HEK293 (cell line): ENCODE results near the gene PARD6G.

Experiments
- CTCF ChIP-seq: fragments of 450-650 bp; formaldehyde crosslinking; IDR thresholded peaks from 2 replicates; pipeline ENCODE4 v1.5.1; 2016; ENCODE audit warnings: missing biosample characterization, missing genetic modification characterization
- KLF10 ChIP-seq: fragments of 450-650 bp; IDR thresholded peaks from 2 replicates; pipeline ENCODE4 v1.5.1; 2018; ENCODE audit warnings: missing biosample characterization, mild to moderate bottlenecking, missing genetic modification characterization
- YY1 ChIP-seq: fragments of 450-650 bp; formaldehyde crosslinking; IDR thresholded peaks from 2 replicates; pipeline ENCODE4 v1.5.1; 2018; ENCODE audit warnings: missing biosample characterization, missing genetic modification characterization
- ZNF138 ChIP-seq: fragments of 450-650 bp; formaldehyde crosslinking; IDR thresholded peaks from 2 replicates; pipeline ENCODE4 v1.5.1; 2016; ENCODE audit warnings: missing biosample characterization, missing genetic modification characterization, borderline replicate concordance
- ZNF2 ChIP-seq: fragments of 450-650 bp; formaldehyde crosslinking; IDR thresholded peaks from 2 replicates; pipeline ENCODE4 v1.5.1; 2016; ENCODE audit warnings: missing biosample characterization, missing genetic modification characterization
- ZNF23 ChIP-seq: fragments of 450-650 bp; formaldehyde crosslinking; IDR thresholded peaks from 2 replicates; pipeline ENCODE4 v1.5.1; 2016; ENCODE audit warnings: missing biosample characterization, missing genetic modification characterization, borderline replicate concordance
- ZNF324 ChIP-seq: fragments of 450-650 bp; formaldehyde crosslinking; IDR thresholded peaks from 2 replicates; pipeline ENCODE4 v1.5.1; 2016; ENCODE audit warnings: missing biosample characterization, missing genetic modification characterization
- ZNF623 ChIP-seq: fragments of 450-650 bp; formaldehyde crosslinking; IDR thresholded peaks from 2 replicates; pipeline ENCODE4 v1.5.1; 2016; ENCODE audit warnings: missing biosample characterization, missing genetic modification characterization
- ZNF660 ChIP-seq: fragments of 450-650 bp; IDR thresholded peaks from 2 replicates; pipeline ENCODE4 v1.5.1; 2018; ENCODE audit warnings: missing biosample characterization, mild to moderate bottlenecking, missing genetic modification characterization
- ZSCAN5A ChIP-seq: fragments of 450-650 bp; formaldehyde crosslinking; IDR thresholded peaks from 2 replicates; pipeline ENCODE4 v1.5.1; 2016; ENCODE audit warnings: missing biosample characterization, missing genetic modification characterization
- TF ChIP-seq, protein P1 (sequence below): fragments of 450-650 bp; formaldehyde crosslinking; IDR thresholded peaks from 2 replicates; pipeline ENCODE4 v1.5.1; 2016; ENCODE audit warnings: missing biosample characterization, missing genetic modification characterization
- TF ChIP-seq, protein P2 (sequence below): fragments of 450-650 bp; formaldehyde crosslinking; IDR thresholded peaks from 2 replicates; pipeline ENCODE4 v1.5.1; 2016; ENCODE audit warnings: missing biosample characterization, missing genetic modification characterization
- TF ChIP-seq, protein P3 (sequence below): fragments of 450-650 bp; formaldehyde crosslinking; IDR thresholded peaks from 2 replicates; pipeline ENCODE4 v1.5.1; 2017; ENCODE audit warnings: missing biosample characterization, missing genetic modification characterization

- TF ChIP-seq ZNF138 (no peak), ZNF623 (no peak), CTCF (tag by site-specific recombination) (no peak), ZNF324 (tag by site-specific recombination) (no peak), ZNF23 (tag by site-specific recombination) (no peak), YY1 (tag by site-specific recombination) (no peak), ZNF660 (tag by site-specific recombination) (no peak), ZNF2 (tag by site-specific recombination) (no peak), ZSCAN5A (no peak), KLF10 (no peak)
- TF ChIP-seq, protein P1, sequence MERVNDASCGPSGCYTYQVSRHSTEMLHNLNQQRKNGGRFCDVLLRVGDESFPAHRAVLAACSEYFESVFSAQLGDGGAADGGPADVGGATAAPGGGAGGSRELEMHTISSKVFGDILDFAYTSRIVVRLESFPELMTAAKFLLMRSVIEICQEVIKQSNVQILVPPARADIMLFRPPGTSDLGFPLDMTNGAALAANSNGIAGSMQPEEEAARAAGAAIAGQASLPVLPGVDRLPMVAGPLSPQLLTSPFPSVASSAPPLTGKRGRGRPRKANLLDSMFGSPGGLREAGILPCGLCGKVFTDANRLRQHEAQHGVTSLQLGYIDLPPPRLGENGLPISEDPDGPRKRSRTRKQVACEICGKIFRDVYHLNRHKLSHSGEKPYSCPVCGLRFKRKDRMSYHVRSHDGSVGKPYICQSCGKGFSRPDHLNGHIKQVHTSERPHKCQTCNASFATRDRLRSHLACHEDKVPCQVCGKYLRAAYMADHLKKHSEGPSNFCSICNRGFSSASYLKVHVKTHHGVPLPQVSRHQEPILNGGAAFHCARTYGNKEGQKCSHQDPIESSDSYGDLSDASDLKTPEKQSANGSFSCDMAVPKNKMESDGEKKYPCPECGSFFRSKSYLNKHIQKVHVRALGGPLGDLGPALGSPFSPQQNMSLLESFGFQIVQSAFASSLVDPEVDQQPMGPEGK (tag by site-specific recombination): no peak
- TF ChIP-seq, protein P2, sequence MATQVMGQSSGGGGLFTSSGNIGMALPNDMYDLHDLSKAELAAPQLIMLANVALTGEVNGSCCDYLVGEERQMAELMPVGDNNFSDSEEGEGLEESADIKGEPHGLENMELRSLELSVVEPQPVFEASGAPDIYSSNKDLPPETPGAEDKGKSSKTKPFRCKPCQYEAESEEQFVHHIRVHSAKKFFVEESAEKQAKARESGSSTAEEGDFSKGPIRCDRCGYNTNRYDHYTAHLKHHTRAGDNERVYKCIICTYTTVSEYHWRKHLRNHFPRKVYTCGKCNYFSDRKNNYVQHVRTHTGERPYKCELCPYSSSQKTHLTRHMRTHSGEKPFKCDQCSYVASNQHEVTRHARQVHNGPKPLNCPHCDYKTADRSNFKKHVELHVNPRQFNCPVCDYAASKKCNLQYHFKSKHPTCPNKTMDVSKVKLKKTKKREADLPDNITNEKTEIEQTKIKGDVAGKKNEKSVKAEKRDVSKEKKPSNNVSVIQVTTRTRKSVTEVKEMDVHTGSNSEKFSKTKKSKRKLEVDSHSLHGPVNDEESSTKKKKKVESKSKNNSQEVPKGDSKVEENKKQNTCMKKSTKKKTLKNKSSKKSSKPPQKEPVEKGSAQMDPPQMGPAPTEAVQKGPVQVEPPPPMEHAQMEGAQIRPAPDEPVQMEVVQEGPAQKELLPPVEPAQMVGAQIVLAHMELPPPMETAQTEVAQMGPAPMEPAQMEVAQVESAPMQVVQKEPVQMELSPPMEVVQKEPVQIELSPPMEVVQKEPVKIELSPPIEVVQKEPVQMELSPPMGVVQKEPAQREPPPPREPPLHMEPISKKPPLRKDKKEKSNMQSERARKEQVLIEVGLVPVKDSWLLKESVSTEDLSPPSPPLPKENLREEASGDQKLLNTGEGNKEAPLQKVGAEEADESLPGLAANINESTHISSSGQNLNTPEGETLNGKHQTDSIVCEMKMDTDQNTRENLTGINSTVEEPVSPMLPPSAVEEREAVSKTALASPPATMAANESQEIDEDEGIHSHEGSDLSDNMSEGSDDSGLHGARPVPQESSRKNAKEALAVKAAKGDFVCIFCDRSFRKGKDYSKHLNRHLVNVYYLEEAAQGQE: no peak
- TF ChIP-seq, protein P3, sequence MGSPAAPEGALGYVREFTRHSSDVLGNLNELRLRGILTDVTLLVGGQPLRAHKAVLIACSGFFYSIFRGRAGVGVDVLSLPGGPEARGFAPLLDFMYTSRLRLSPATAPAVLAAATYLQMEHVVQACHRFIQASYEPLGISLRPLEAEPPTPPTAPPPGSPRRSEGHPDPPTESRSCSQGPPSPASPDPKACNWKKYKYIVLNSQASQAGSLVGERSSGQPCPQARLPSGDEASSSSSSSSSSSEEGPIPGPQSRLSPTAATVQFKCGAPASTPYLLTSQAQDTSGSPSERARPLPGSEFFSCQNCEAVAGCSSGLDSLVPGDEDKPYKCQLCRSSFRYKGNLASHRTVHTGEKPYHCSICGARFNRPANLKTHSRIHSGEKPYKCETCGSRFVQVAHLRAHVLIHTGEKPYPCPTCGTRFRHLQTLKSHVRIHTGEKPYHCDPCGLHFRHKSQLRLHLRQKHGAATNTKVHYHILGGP: no peak
These were observed 74.3 kb downstream of the PARD6G start for GRCh38 chr18:80173060-80173459.
